GM10847 (cell line): ENCODE measurements around the gene SIDT1.
A peak's percentile ranks its signal among the peaks of the same experiment; 100 is the strongest.

Experiments
- POLR2A ChIP-seq: IDR thresholded peaks from 2 replicates; pipeline ENCODE4 v1.6.1; 2011; ENCODE audit not compliant: insufficient read length; ENCODE audit errors: extremely low read depth

SIDT1 gene

DNA sequence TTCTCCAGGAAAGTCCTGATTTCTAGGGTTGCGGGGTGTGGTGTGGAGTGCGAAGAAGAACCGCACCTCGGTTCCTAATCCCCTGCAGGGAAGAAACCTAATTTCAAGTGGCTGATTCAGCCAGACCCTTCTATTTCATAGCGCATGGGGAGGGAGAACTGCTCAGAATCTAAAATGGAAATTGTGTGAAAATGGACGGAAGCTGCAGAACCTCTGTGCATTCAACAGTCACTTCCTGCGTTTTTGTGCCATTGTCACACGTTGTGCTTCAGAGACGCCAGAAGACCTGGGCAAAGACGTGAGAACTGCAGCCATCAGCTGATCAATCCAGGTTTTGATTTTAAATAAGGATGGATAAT, 1.2 kb downstream of the SIDT1 start:
- peak; percentile 14 for TF ChIP-seq POLR2A

DNA sequence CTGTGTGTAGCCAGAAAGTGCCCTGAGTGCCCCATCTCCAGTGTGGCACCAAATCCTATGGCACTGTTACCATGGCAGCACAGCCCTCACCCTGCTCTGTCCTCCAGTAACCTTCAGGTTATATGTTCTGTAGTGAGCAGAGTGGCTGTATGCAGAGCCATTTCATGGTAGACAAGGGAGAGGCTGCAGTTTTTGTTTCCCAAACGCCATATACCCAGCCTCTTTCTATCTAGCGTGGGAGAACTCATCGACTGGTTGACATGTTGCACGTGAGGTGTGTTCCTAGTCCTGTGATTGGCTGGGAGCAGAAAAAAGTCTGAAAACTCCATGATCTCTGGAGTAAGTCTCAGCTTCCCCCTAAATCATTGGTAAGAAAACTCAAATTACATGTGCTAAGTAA, 2.0 kb downstream of the SIDT1 start:
- no peak for TF ChIP-seq POLR2A

DNA sequence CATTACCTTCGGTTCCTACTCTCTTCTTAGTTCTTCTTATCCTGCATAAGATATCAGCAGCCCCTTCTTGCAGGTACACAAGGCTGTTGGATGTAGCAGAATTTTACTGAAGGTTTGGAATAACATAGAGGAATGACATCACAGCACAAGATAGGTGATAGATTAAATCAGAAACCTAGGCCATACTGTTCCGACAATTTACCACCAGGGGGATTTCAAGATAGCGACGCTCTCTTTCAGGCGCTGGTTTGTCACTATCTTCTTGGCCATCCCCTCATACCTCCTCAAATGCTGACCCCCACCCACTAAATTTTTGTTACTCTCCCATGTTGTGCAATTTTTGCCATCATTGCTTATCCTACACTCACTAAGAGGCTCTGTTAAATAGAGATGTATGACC, 3.5 kb downstream of the SIDT1 start:
- no peak for TF ChIP-seq POLR2A

DNA sequence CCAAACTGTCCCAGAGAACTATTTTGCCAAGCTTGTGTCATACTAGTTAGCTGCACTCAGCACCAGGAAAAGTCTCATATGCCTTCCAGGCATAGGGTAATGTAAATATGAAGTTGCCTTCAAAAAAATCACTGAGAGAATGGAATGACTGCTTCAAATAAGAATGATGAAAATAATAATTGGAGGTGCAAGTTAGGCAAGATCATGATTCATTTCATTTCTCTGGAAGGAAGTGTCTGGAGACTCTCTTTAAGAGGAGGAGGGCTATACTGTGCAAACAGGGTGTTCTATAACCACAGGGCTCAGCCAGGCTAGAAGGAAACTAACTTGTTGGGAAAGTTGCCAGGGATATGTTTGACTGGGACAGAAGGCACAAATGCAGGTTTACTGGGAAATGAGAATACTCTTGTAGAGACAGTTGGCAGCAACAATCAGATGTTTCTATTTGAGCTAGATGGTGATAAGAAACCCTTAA, 4.3 kb downstream of the SIDT1 start:
- TF ChIP-seq POLR2A, result no peak

DNA sequence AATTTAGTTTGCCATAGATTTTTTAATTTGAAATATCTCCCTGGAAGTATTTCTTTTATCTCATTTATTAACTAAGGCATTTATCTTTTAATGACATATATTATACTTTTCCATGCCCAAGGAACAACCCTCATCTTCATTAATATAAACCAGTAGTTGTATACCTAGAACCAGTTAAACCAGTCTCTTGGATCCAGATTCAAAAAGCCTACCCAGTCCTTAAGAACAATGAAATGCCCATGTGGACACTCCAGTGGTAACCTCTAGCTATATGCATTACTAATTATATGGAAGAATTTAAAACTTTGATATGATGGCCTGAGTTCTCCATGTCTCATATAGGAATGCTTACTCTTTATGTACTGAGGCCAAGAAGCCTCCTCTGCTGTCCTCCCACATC, 4.8 kb downstream of the SIDT1 start:
- TF ChIP-seq POLR2A, result no peak

DNA sequence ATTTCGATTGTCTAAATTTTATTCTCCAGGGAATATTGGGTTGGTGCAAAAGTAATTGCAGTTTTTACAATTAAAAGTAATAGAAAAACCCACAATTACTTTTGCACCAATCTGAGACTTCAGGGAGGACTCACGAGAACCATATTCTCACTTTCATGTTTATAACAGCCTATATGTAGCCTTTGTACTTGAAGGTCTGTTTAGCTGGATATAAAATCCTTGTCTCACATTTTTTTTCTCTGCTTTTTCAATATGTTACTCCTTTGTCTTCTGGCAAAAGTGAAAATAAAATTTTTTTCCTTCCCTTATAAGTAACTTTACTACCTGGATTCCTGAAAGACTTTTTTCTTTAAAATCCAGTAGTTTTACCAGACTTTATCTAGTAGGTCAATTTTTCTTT, 9.2 kb downstream of the SIDT1 start:
- TF ChIP-seq POLR2A, result no peak

- TF ChIP-seq POLR2A, result no peak
Observed at GRCh38 chr3:113545594-113545993, 13.2 kb downstream of the SIDT1 start.

DNA sequence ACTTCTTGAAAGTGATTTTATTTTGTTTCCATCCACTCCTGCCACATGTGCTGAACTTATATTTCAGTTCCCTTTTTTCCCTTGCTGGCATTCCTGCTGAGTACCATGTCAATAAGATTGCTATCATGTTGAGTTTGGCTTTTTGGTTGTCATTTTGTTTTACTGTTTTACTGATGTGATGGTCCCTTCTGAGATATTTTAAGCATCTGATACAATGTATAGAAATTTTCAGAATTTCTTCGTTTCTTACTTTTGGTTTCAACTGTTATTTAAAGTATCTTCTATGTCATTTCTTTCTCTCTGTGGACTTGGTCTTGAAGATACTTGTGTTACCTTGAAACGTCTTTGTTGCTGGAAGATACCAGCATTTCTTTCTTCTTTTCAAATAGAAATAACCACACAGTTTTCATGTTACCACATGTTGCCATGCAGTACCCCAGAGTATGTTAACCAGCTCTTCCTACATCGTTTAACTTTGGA, 14.1 kb downstream of the SIDT1 start:
- no peak for TF ChIP-seq POLR2A

- TF ChIP-seq POLR2A, result no peak
Observed at GRCh38 chr3:113548501-113548900, 16.1 kb downstream of the SIDT1 start.

GRCh38 chr3:113551820-113552219, 19.5 kb downstream of the SIDT1 start:
- no peak for TF ChIP-seq POLR2A

DNA sequence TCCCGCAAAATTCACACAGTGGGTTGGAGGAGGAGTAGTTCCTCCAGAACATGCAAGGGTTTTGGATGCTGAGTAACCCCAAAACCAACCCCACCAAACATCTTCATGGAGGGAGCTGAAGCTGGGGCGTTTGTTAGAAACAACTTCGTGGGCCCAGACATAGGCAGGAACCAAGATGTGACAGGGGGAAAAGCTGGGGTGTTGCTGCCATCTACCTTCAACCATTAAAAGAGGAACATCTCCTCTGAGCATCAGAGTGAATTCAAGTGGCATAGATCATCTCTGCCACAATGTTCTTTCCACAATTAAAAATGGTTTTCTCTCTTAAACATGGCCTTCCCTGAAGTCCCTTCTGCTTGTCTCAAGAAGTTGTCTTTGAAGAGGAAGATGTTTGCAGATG, 20.5 kb downstream of the SIDT1 start:
- TF ChIP-seq POLR2A, result no peak

- no peak for TF ChIP-seq POLR2A
Observed at GRCh38 chr3:113555138-113555537, 22.8 kb downstream of the SIDT1 start.

- TF ChIP-seq POLR2A, result no peak
Observed at GRCh38 chr3:113556316-113556945, 24.1 kb downstream of the SIDT1 start.

- no peak for TF ChIP-seq POLR2A
Observed at GRCh38 chr3:113556946-113557335, 24.6 kb downstream of the SIDT1 start.

GRCh38 chr3:113557374-113557773, 25.0 kb downstream of the SIDT1 start:
- no peak for TF ChIP-seq POLR2A

GRCh38 chr3:113559009-113559408, 26.7 kb downstream of the SIDT1 start:
- no peak for TF ChIP-seq POLR2A

GRCh38 chr3:113560271-113560670, 27.9 kb downstream of the SIDT1 start:
- no peak for TF ChIP-seq POLR2A
